ENCODE results near the gene ZFHX3.

ZFHX3 gene

DNA sequence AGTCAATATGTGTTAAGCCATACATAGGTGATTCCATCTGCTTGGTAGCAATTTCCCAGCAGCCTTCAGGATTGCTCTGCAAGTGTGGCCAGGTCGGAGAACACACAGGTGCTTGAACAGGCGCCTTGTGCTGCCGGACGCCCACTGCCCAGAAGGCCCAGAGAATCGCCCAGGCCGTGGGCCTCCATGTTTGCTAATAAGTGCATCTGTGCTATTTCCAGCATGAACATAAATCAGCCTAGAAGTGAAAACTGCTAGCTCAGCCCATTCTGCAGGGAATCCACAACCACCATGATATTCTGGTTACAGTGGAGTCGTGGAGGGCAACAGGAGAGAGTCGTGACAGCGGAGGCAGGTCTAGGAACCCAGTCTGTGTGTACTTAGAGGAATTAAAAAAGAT lies 78.1 kb downstream of the ZFHX3 start:
- no peak for DNase-seq

DNA sequence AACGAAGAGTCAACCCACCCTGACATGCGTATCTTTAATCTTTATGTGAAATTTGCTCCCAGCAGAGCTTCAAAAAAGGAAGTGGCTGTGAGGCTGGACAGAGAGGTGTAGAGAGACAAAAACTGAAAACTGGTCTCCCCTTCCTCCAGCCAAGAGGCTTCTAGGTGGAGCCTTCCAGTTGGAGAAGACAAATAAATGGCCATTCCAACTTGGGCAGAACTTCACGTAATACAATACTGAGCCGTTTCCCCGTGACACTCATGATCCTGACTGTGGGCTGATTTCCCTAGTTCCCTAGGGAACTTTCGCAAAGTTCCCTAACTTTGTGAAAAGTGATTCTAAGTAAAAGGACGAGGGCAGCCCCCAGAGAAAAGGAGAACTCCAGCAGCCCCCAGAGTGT lies 78.8 kb downstream of the ZFHX3 start:
- no peak for DNase-seq

DNA sequence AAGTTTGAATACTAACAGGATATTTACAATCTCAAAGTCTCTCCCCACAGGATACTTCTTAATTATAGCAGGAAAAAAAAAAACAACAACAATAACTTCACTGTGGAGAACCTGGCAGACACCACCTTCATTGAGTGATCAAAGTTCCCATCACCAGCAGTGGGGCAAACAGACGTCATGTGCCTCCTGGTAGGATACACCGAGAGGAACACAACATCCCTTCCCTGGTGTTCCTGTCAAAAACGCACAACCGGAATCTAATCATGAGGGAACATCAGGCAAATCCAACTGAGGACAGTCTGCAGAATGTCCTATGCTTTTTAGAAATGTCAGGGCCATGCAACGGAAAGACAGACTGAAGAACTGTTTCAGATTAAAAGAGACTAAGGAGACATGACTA lies 80.0 kb downstream of the ZFHX3 start:
- DNase-seq: no peak

DNA sequence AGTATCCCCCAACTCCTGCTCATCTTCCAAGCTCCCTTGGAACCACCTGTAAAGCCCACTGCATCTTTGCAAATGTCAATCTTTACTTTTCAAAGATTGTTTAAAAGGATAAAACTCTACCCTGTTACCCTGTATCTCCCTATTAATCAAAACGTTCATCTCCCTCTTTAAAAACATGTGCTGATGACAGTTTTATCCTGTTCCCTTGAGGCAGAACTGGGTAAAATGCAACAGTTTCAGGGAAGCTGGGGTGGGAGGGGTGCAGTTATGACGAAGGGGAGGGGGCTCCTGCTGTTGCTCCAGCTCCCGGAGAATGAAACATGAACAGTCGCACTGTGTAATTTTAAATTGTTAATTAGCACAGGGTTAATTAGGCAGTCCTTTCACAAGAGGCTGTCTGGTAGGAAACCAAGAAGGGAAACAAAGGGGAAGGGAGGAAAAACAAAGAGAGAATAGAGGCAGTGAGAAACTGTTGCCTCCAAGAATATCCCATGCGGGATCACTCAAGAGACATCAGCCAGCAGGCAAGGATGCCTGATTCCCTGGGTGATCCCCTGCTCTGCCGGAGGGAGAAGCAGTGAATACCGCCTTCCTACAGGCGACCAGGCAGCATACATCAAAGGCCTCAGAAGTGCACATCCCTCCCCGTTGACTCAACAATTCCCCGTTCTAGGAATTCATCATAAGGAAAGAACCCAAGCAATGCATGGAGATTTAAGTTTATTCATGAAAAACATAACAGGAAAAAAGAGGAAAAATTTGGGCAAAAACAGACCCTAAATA lies 84.2 kb downstream of the ZFHX3 start:
- no peak for DNase-seq

DNA sequence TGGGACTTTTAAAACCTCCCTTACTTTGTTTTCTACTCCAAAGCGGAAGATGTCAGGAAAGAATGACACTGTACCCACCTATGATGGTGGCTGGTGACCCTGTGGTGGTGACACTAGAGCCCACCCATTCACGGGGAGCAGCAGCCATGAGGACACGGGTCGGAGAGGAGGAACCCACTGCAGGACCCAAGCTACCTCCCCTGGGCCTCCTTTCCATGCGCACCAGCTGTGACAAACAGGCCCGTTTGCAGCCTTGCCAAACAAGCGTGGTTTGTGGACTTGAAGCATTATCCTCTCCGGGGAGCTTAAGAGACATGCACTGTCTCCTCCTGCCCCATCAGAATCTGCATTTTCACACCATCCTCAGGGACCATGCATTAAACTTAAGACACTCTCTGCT lies 85.6 kb downstream of the ZFHX3 start:
- no peak for DNase-seq

DNA sequence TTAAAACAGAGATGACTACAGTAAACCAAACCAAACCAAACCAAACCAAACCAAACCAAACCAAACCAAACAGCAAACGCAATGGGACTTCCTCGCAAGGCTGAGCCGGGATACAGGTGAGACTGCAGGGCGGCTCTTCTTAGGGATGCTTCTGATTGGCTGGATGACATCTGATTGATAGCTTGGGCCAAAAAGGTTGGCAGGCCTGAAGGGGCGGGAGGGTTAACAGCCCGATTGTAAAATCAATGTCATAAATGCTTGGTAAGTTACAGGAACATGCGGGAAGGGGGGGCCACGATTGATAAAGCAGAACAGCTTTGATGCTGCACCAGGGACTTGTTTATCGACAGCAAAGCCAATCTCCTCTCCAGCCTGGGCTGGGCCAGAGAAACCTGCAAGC lies 86.1 kb downstream of the ZFHX3 start:
- DNase-seq: no peak

DNA sequence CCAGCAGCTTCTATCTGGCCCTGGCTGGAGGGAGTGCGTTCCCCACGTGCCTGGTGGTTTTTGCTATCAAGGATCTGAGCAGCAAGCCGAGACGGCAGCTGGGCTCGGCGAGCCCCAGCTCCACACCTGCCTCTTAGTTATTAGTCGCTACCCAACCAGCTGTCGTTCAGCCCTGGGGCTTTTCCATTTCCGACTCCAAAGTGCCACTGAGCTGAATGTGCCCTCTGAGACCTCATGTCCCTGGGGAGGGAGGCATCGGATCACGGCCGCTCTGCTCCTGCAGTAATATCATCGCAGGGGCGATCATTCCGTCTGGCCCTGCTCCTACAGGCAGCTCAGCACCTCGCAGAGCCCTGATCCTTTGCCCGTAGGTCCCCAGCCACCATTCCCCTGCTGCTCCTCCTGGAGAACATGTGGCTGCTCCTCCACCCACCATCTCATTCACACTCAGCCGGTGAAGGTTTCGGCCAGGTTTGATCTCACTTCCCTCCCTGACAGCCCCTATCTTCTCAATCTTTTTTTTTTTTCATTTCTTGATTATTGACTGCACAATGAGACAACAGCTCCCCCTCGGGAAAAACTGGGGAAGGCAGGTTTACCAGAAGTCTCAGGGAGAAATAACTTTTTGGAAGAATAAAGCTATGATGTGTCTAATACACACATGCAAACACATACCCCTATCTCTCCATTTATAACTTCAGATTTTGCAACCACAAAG lies 86.7 kb downstream of the ZFHX3 start:
- peak; percentile 94 for DNase-seq

DNA sequence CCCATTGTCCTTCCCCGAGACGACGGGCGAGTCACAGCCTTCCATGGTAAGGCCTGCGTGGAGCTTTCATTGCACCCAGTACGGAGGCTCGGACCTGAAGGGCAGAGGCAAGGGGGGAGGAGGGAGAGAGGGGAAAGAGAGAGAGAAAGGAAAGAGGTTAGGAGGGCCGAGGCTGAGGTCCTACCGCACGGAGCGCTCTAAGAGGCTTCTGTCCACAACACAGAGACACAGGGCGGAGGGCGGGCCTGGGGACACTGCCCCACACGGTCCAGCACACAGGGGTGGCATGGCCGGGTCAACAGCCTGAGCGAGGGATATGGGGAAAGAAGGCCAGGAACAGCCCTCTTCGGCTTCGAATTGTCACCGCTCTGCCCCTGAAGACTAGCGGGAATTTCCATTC lies 87.8 kb downstream of the ZFHX3 start:
- DNase-seq: no peak

DNA sequence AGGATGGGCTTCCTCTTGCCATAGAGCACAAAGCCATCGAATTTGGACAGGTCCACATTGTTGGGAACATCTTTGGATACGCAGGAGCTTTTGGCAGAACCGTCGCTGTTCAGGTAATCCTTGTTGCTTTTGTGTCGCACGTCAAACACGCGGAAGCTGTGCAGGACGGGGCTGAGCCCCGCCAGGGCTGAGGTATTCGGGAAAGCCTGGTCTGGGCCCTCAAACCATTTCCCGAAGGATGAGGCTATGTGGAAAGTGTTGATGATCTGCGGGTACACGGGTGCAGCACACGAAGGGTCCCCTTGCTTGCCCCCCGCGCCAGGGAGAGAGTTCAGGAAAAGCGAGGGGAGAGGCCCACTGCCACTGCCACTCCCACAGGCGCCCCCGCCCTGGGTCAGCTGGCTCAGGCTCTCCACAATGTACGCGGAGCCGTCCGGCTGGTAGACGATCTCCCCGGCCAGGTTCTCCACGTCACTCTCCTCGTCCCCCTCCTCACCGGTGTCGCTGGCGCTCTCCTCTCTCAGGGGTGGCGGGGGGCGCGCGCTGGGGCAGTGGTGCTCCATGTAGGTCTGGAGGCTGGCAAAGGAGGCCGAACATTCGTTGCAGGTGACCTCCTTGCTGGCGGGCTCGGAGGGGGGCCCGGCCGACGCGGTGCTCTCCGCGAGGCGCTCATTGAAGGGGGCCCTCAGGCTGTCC lies 88.5 kb downstream of the ZFHX3 start:
- DNase-seq: no peak

DNA sequence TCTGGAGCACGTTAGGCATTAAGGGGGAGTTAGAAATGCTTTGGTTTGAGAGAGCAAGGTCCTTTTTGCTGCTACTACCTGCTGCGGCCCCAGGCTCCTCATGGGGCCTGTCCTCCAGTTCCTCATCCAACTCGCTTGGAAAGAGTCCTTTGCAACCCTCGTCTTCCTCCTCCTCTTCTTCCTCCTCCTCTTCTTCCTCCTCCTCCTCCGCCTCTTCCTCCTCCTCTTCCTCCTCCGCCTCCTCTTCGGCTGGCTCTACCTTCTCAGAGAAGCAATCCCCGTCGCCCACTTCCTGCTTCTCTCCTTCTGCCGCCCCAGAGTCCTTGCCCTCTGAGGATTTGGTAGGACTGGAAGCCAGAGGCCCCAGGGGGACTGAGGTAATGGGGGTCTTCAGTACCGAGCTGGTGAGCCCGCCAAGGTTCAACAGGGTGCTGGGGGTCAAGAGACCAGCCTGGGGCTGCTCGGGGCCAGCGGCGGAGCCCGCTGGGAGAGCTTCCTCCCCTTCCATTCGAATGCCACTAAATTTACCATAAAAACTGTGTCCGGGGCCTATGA lies 89.3 kb downstream of the ZFHX3 start:
- DNase-seq: no peak

DNA sequence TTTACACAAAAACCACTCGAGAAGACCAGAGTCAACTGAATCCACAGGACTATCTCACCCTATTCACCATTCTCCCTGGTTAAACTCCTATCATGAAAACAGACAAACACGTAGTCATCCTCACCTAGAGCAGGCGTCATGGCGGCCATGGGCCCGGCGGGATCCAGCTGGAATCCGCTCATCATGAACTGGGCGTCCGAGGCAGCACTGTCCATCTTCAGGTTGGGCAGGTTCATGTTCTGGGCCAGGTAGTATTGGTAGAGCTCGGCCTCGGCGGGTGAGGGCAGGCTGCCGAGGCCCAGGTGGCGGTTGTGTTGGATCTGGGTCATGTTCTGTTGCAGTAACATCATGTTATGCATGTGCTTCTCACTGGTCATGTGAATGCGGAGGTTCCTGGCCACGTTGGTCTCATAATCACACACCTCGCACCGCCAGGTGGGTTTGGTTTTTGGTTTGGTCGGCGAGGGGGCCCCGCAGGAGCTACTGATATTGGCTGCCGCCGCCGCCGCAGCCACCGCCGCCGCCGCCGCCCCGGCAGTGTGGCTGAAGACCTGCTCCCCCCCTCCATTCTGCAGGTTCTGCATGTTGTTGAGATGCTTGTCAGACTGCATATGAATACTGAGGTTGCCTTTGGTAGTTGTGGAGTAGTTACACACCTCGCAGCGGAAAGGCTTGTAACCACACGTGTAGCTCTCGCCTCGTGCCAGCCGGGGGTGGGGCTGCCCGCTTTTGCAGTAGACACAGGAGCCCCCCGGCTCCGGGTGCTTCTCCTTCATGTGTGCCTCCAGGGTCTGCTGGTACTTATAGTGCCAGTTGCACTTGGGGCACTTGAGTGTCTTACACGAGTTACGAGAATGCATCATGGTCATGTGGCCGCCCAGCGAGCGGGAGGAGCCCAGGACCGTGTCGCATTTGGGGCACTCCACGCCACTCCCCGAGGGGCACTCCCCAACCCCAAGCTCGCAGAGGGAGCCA lies 90.3 kb downstream of the ZFHX3 start:
- DNase-seq: no peak

DNA sequence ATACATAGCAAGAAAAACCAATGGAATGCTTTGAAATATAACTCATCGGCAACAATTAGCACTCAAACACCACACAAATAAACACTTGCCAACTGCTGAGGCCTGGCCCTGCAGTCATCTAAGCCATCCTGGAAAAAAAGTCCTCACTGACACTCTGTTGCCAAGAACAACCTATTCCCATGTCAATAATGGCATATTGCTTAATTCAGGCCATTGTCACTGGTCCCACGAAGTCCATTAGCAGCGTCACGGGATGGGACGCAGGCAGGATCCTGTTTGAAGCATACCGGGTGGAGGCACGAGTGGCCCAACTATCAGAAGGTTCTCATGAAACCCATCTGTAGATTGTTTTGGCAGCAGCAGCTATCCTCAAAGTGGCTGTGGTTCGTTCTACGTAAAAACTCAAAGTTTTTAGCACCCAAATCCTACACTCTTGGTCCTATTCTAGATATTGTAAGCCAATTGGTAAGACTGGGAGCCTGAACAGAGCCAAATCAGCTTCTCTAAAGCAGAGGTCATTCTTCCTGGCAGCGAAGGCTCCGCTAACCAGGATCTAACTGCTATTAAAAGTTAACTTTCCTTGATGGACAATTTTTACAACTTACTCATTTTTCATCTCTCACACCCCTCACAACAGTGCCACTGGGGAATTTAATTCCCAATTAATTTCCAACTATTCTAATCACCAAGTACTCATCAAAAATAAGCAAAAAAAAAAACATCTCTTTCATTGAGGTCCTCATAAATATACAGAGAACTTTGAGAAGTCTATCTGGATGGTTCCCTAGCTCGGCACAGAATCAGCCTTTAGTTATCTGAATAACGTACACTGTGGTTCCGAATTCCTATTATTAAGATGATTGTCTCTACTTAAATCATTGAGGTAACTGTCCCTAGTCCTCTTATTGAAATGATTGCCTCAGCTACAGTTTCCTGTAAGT lies 91.5 kb downstream of the ZFHX3 start:
- no peak for DNase-seq

DNA sequence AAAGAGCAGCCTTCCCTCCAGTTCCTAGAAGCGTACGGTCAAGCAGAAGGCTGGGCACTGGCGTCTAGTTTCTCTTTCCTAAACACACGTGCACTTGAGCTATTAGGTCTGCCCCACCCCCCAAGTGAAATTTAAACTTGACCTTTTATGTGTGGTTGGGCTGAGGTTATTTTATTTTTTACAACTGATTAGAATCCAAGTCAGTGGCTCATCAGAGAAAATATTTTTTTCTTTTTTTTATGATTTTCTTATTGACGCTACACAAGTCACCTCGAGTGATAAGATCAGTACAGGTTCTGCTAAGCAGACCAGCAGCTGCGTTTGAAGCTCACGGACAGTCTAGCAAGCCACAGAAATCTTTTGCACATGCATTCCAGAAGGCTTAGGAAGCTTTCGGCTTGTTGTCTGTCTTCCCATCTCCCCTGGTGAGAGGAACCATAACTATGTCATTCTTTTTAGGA lies 95.1 kb downstream of the ZFHX3 start:
- DNase-seq: no peak

DNA sequence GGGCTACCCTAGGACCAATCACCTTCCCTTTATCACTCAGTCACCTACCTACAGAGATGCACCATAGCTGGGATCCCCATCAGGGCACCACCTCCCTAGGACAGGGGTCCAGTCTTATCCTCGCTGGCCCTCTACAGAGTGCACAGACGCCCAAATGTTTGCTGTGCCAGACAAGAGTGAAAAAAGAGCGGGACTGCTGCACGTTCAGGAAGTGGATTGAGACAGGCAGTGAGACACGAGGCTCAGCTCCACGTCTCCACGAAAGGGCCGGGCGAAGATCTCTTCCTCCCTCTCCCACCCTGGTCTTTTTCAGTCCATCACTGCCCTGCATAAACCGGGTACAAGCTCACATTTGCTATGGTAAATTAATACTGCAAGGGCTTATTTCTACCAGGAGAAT lies 95.5 kb downstream of the ZFHX3 start:
- DNase-seq: no peak

DNA sequence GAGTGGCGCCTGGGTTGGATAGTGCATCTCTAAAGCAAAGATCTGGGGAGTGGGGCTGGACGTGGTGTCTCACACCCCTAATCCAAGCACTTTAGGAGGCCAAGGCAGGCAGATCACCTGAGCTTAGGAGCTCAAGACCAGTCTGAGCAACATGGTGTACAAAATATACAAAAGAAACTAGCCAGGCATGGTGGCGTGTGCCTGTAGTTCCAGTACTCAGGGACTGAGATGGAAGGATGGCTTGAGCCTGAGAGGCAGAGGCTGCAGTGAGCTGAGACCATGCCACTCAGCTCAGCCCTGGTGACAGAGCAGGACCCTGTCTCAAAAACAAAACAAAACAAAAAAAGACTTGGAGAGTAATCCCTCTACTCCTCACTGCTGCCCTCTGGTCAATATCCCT lies 96.0 kb downstream of the ZFHX3 start:
- no peak for DNase-seq

DNA sequence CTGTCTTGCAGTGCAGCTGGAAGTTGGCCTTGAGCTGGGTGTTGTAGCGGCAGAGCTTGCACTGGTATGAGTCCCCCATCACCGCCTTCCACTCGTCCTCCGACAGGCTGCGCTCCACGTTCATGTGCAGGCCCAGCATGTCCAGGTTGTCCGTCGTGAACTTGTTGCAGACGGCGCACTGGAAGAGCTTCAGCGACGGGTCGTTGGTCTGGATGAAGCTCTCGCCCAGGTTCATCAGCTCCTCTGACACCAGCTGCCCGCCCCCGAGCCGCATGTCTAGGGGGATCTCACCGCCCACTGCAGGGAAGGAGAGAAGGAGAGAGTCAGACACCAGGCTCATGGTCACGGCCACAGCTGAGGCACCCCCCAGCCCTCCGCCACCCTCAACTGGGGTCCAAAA lies 97.3 kb downstream of the ZFHX3 start:
- DNase-seq: no peak

DNA sequence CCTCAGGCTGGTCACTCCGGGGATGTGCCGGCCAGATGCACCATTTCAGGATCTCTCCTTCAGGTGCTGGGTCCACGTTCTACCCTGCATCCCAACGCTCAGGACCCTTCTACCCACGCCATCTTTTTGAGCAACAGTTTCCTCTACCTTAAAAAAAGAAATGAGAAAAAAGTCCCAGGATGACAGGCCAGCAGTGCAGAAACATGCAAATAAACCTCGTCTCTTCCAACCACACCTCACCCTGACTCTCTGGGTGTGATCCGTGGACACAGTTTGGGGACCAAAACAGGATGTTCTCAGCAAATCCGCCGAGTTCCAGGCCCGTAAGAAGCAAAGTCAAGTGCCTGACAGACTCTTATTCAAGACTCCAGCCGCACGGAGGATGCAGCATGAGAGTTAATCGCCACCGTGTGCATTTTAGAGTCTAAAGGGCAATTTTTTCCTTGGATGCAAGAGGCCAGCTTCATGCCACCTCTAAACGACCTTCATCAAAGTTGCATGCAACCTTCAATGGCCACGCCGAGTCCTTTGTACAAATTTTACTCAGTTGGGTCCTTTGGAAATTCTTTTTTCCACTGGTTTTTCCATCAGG lies 99.6 kb downstream of the ZFHX3 start:
- DNase-seq: no peak

DNA sequence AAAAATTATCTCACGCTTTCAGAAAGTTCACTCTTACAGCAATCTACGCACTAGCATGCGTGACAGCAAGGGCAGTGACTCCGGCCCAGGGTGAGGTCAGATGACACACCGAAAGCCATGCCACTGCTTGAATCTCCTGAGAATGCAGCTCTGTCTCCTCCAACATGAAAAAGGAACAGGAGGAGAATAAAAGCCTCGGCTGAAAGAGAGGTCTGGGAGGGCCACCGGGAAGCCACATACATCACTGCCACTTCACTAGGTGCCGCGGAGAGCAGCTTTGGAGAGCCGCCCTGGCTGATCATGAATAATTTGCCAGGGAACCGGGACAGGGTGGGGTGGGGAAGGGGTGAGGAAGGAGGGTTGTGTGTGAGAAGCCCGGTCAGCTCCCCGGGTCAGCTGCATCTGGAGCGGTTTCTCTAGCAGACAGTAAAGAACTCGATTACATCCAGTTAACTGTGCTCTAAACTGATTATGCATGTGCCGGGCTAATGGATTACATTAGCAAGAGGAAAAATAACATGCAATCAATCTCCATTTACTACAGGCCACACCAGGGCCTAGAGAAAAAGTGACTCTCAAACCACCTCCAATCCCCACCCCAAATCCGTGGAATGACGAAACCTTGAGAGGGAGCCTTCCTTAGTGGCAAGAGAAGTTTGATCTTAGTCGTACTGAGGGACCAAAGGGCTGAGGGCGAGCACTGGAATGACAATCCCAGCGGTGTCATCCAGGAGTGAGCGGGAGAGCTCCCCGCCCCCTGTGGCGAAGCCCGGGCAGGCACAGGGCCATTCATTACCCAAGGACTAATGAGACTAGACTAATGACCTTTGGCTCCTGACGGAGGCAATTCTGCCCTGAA lies 100.3 kb downstream of the ZFHX3 start:
- no peak for DNase-seq

DNA sequence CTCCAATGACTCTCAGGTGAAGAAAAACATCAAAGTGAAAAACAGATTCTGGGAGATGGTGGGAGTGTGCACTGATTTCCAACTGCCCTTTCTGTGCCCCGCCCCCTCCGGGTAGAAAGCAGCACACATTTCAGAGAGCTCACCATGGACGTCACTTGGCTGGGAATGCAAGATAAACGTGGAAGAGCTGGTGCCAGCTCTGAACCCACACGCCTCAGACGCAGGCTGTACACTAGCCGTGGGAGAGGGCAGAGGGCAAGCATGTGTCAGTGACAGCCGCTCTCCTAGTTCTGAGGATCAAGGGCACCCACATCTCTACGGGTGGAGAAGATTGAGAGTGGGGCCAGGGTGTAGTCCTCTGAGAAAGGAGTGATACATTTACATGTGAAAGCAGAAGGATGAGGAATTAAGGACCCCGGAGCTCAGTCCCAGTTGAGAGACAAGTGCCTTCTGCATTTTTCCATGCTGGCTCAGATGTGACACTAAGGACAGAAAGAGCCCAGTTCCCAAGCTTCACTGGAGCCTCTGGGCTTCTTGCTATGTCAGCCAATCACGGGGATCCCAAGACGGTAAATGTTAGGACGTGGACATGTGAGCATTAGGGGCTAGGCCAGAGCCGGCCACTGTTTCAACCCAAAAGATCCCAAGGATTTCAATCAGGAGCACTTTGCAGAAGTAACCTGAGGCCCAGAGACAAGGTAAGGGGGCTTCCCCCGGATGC lies 101.3 kb downstream of the ZFHX3 start:
- no peak for DNase-seq

Data from DMS153 (cell line).